K562 (cell line): ENCODE measurements around the gene ASF1B. TPM values are rescaled to one million over a fixed set of nuclear protein-coding genes. Genes with fewer than 3 reads are reported as not detected.

Source experiments
- polyA plus RNA-seq, 8 experiments: library from polyadenylated mRNA; depleted of rRNA in 4 of 8; stranded (reverse) in 5 of 8; unstranded in 3 of 8; fragments of >200 nt; fragmentation: Nextera tagmentation in 2 of 8; fragmentation: Illumina TruSeq in 1 of 8; extraction: Ambion mirVana in 2 of 8; extraction: Trizol in 1 of 8; gene quantifications; 2 replicates each; pipeline versions ENCODE4 v1.2.1 to v1.2.3, GENCODE V29; 2011 to 2014; ENCODE audit warnings: inconsistent platforms in 1 of 8, missing spikeins in 1 of 8
- total RNA-seq, 7 experiments: library from RNA; depleted of rRNA in 6 of 7; stranded (reverse); fragments of >200 nt in 6 of 7; fragmentation: Illumina TruSeq in 2 of 7; extraction: Trizol in 2 of 7; gene quantifications; 2 replicates each; pipeline versions ENCODE4 v1.2.1 to v1.2.3, GENCODE V29; 2011 to 2021; ENCODE audit warnings: low replicate concordance in 1 of 7

The ASF1B gene
- total and polyA plus RNA-seq, 9 of the 15 experiments (the other 6 are each of a cell fraction or from before 2014, with no cell fraction given): 6.0 to 69.4 (median 53.3) TPM

Other genes starting within 250 kb of the ASF1B start
Only the 7 nearest of the 14 such genes appear.
- gene IL27RA, start 104.8 kb downstream of the ASF1B start, total RNA-seq (2014; rRNA removed): 11.6 and 12.6 TPM in 2 replicates
- 6.3 and 7.0 TPM in 2 replicates for gene IL27RA, start 104.8 kb downstream of the ASF1B start, total RNA-seq (2014; rRNA removed; fragmentation: Illumina TruSeq; extraction: Trizol)
- 8.6 and 8.8 TPM in 2 replicates for gene IL27RA, start 104.8 kb downstream of the ASF1B start, total RNA-seq (2015; rRNA removed; fragmentation: Illumina TruSeq; extraction: Trizol)
- gene IL27RA, start 104.8 kb downstream of the ASF1B start, total RNA-seq (2021): 15.2 and 15.9 TPM in 2 replicates
- gene IL27RA, start 104.8 kb downstream of the ASF1B start, polyA plus RNA-seq (2011; rRNA removed): 14.1 and 15.9 TPM in 2 replicates
- 12.5 and 13.3 TPM in 2 replicates for gene IL27RA, start 104.8 kb downstream of the ASF1B start, polyA plus RNA-seq (2014; fragmentation: Illumina TruSeq; extraction: Trizol)
- 1 to 10 TPM; 1.9 to 2.1 TPM for gene IL27RA, start 104.8 kb downstream of the ASF1B start, polyA plus RNA-seq (2014; fragmentation: Nextera tagmentation; extraction: Ambion mirVana)
- 10.6 and 12.0 TPM in 2 replicates for gene IL27RA, start 104.8 kb downstream of the ASF1B start, polyA plus RNA-seq (2014; rRNA removed)
- gene PALM3, start 74.5 kb downstream of the ASF1B start, total RNA-seq (2014; rRNA removed): 8.2 and 8.9 TPM in 2 replicates
- gene PALM3, start 74.5 kb downstream of the ASF1B start, total RNA-seq (2014; rRNA removed; fragmentation: Illumina TruSeq; extraction: Trizol): 2.5 and 2.8 TPM in 2 replicates
- 3.3 and 3.7 TPM in 2 replicates for gene PALM3, start 74.5 kb downstream of the ASF1B start, total RNA-seq (2015; rRNA removed; fragmentation: Illumina TruSeq; extraction: Trizol)
- gene PALM3, start 74.5 kb downstream of the ASF1B start, total RNA-seq (2021): 7.6 and 9.3 TPM in 2 replicates
- 2.3 and 2.9 TPM in 2 replicates for gene PALM3, start 74.5 kb downstream of the ASF1B start, polyA plus RNA-seq (2011; rRNA removed)
- 7.4 and 10.8 TPM in 2 replicates for gene PALM3, start 74.5 kb downstream of the ASF1B start, polyA plus RNA-seq (2014; fragmentation: Illumina TruSeq; extraction: Trizol)
- under 1 TPM; 0.07 to 0.29 TPM for gene PALM3, start 74.5 kb downstream of the ASF1B start, polyA plus RNA-seq (2014; fragmentation: Nextera tagmentation; extraction: Ambion mirVana)
- 8.9 and 12.1 TPM in 2 replicates for gene PALM3, start 74.5 kb downstream of the ASF1B start, polyA plus RNA-seq (2014; rRNA removed)
- gene MISP3, start 63.8 kb downstream of the ASF1B start, total RNA-seq (2014; rRNA removed): 3.1 and 3.9 TPM in 2 replicates
- 0.69 and 0.73 TPM in 2 replicates for gene MISP3, start 63.8 kb downstream of the ASF1B start, total RNA-seq (2014; rRNA removed; fragmentation: Illumina TruSeq; extraction: Trizol)
- 1.6 and 1.9 TPM in 2 replicates for gene MISP3, start 63.8 kb downstream of the ASF1B start, total RNA-seq (2015; rRNA removed; fragmentation: Illumina TruSeq; extraction: Trizol)
- gene MISP3, start 63.8 kb downstream of the ASF1B start, total RNA-seq (2021): 1.9 and 2.9 TPM in 2 replicates
- 1.2 and 2.1 TPM in 2 replicates for gene MISP3, start 63.8 kb downstream of the ASF1B start, polyA plus RNA-seq (2011; rRNA removed)
- gene MISP3, start 63.8 kb downstream of the ASF1B start, polyA plus RNA-seq (2014; fragmentation: Illumina TruSeq; extraction: Trizol): 2.6 and 3.2 TPM in 2 replicates
- under 1 TPM; 0.25 to 0.37 TPM for gene MISP3, start 63.8 kb downstream of the ASF1B start, polyA plus RNA-seq (2014; fragmentation: Nextera tagmentation; extraction: Ambion mirVana)
- gene MISP3, start 63.8 kb downstream of the ASF1B start, polyA plus RNA-seq (2014; rRNA removed): 5.4 and 5.6 TPM in 2 replicates
- gene C19orf67, start 50.8 kb downstream of the ASF1B start, total RNA-seq (2014; rRNA removed): 0.45 and 1.5 TPM in 2 replicates
- gene C19orf67, start 50.8 kb downstream of the ASF1B start, total RNA-seq (2014; rRNA removed; fragmentation: Illumina TruSeq; extraction: Trizol): 0.35 TPM in 1 of 2 replicates, not detected in the other
- 0.29 and 0.53 TPM in 2 replicates for gene C19orf67, start 50.8 kb downstream of the ASF1B start, total RNA-seq (2015; rRNA removed; fragmentation: Illumina TruSeq; extraction: Trizol)
- 1.1 and 2.1 TPM in 2 replicates for gene C19orf67, start 50.8 kb downstream of the ASF1B start, total RNA-seq (2021)
- gene C19orf67, start 50.8 kb downstream of the ASF1B start, polyA plus RNA-seq (2011; rRNA removed): 0.39 and 0.56 TPM in 2 replicates
- gene C19orf67, start 50.8 kb downstream of the ASF1B start, polyA plus RNA-seq (2014; fragmentation: Illumina TruSeq; extraction: Trizol): 0.28 and 0.39 TPM in 2 replicates
- gene C19orf67, start 50.8 kb downstream of the ASF1B start, polyA plus RNA-seq (2014; fragmentation: Nextera tagmentation; extraction: Ambion mirVana): not detected
- gene C19orf67, start 50.8 kb downstream of the ASF1B start, polyA plus RNA-seq (2014; rRNA removed): 1.8 TPM in 1 of 2 replicates, not detected in the other
- gene SAMD1, start 45.8 kb downstream of the ASF1B start, total RNA-seq (2014; rRNA removed): 65.4 and 71.9 TPM in 2 replicates
- 15.4 and 16.0 TPM in 2 replicates for gene SAMD1, start 45.8 kb downstream of the ASF1B start, total RNA-seq (2014; rRNA removed; fragmentation: Illumina TruSeq; extraction: Trizol)
- 43.5 and 51.7 TPM in 2 replicates for gene SAMD1, start 45.8 kb downstream of the ASF1B start, total RNA-seq (2015; rRNA removed; fragmentation: Illumina TruSeq; extraction: Trizol)
- 85.9 and 96.0 TPM in 2 replicates for gene SAMD1, start 45.8 kb downstream of the ASF1B start, total RNA-seq (2021)
- gene SAMD1, start 45.8 kb downstream of the ASF1B start, polyA plus RNA-seq (2011; rRNA removed): 14.3 and 14.8 TPM in 2 replicates
- 45.7 and 48.9 TPM in 2 replicates for gene SAMD1, start 45.8 kb downstream of the ASF1B start, polyA plus RNA-seq (2014; fragmentation: Illumina TruSeq; extraction: Trizol)
- 1 to 10 TPM; 2.9 to 3.1 TPM for gene SAMD1, start 45.8 kb downstream of the ASF1B start, polyA plus RNA-seq (2014; fragmentation: Nextera tagmentation; extraction: Ambion mirVana)
- gene SAMD1, start 45.8 kb downstream of the ASF1B start, polyA plus RNA-seq (2014; rRNA removed): 44.5 and 47.8 TPM in 2 replicates
- 8.4 and 12.7 TPM in 2 replicates for gene PRKACA, start 18.8 kb downstream of the ASF1B start, total RNA-seq (2014; rRNA removed)
- 10.6 and 13.0 TPM in 2 replicates for gene PRKACA, start 18.8 kb downstream of the ASF1B start, total RNA-seq (2014; rRNA removed; fragmentation: Illumina TruSeq; extraction: Trizol)
- 11.9 and 12.2 TPM in 2 replicates for gene PRKACA, start 18.8 kb downstream of the ASF1B start, total RNA-seq (2015; rRNA removed; fragmentation: Illumina TruSeq; extraction: Trizol)
- 57.8 and 63.1 TPM in 2 replicates for gene PRKACA, start 18.8 kb downstream of the ASF1B start, total RNA-seq (2021)
- 19.9 and 22.9 TPM in 2 replicates for gene PRKACA, start 18.8 kb downstream of the ASF1B start, polyA plus RNA-seq (2011; rRNA removed)
- 50.6 and 59.4 TPM in 2 replicates for gene PRKACA, start 18.8 kb downstream of the ASF1B start, polyA plus RNA-seq (2014; fragmentation: Illumina TruSeq; extraction: Trizol)
- gene PRKACA, start 18.8 kb downstream of the ASF1B start, polyA plus RNA-seq (2014; fragmentation: Nextera tagmentation; extraction: Ambion mirVana): 1 to 10 TPM; 1.2 to 1.7 TPM
- gene PRKACA, start 18.8 kb downstream of the ASF1B start, polyA plus RNA-seq (2014; rRNA removed): 37.6 and 39.7 TPM in 2 replicates
- gene ADGRL1, start 69.6 kb upstream of the ASF1B start, total RNA-seq (2014; rRNA removed): 10.9 TPM in 2 replicates
- 2.8 and 3.3 TPM in 2 replicates for gene ADGRL1, start 69.6 kb upstream of the ASF1B start, total RNA-seq (2014; rRNA removed; fragmentation: Illumina TruSeq; extraction: Trizol)
- 6.7 and 7.6 TPM in 2 replicates for gene ADGRL1, start 69.6 kb upstream of the ASF1B start, total RNA-seq (2015; rRNA removed; fragmentation: Illumina TruSeq; extraction: Trizol)
- 33.2 and 37.0 TPM in 2 replicates for gene ADGRL1, start 69.6 kb upstream of the ASF1B start, total RNA-seq (2021)
- 8.6 and 14.7 TPM in 2 replicates for gene ADGRL1, start 69.6 kb upstream of the ASF1B start, polyA plus RNA-seq (2011; rRNA removed)
- gene ADGRL1, start 69.6 kb upstream of the ASF1B start, polyA plus RNA-seq (2014; fragmentation: Illumina TruSeq; extraction: Trizol): 10.8 and 16.6 TPM in 2 replicates
- under 1 TPM; 0.14 to 0.27 TPM for gene ADGRL1, start 69.6 kb upstream of the ASF1B start, polyA plus RNA-seq (2014; fragmentation: Nextera tagmentation; extraction: Ambion mirVana)
- gene ADGRL1, start 69.6 kb upstream of the ASF1B start, polyA plus RNA-seq (2014; rRNA removed): 12.6 and 20.3 TPM in 2 replicates